GM12874 (cell line): Measurements from ENCODE around the gene PTPN2.

Experiments
- CTCF ChIP-seq: IDR thresholded peaks from 2 replicates; pipeline ENCODE4 v1.5.1; 2011; ENCODE audit warnings: low read depth, mild to moderate bottlenecking, control low read depth, low read length, moderate library complexity; ENCODE audit not compliant: insufficient read depth

Gene PTPN2

GRCh38 chr18:12906773-12907172, 22.7 kb upstream of the PTPN2 start:
- no peak for TF ChIP-seq CTCF

GRCh38 chr18:12906119-12906518, 22.1 kb upstream of the PTPN2 start:
- no peak for TF ChIP-seq CTCF

- no peak for TF ChIP-seq CTCF
Measured at GRCh38 chr18:12904012-12904516, 20.0 kb upstream of the PTPN2 start.

GRCh38 chr18:12895626-12896025, 11.6 kb upstream of the PTPN2 start:
- no peak for TF ChIP-seq CTCF

GRCh38 chr18:12895014-12895413, 11.0 kb upstream of the PTPN2 start:
- no peak for TF ChIP-seq CTCF

GRCh38 chr18:12891561-12891960, 7.5 kb upstream of the PTPN2 start:
- no peak for TF ChIP-seq CTCF

- TF ChIP-seq CTCF: no peak
Measured at GRCh38 chr18:12890964-12891363, 6.9 kb upstream of the PTPN2 start.

- TF ChIP-seq CTCF: peak; percentile 52; the same call in 1 of the 2 replicates
Measured at GRCh38 chr18:12886498-12887126, 2.6 kb upstream of the PTPN2 start.
